H1 (cell line): ENCODE data around the gene PRRT2. TPM values are rescaled to one million over a fixed set of nuclear protein-coding genes. Genes with fewer than 3 reads are reported as not detected.

Experiments used
- polyA plus RNA-seq, 7 experiments: library from polyadenylated mRNA; depleted of rRNA in 3 of 7; stranded (reverse) in 5 of 7; unstranded in 2 of 7; fragments of >200 nt in 5 of 7; fragments of 200-250 nt in 2 of 7; gene quantifications; 1 replicate in 5 of 7; 2 replicates in 1 of 7; 4 replicates in 1 of 7; pipeline versions ENCODE4 v1.2.1 to v1.2.3, GENCODE V29; 2011 to 2013; ENCODE audit warnings: missing spikeins in 2 of 7, mixed read lengths in 2 of 7
- small RNA-seq: library from polyadenylated mRNA; stranded (forward); fragments of <200 nt; extraction: miRNeasy Mini kit (QIAGEN cat#:217004); gene quantifications from one replicate; pipeline ENCODE3, GENCODE V24; 2013; ENCODE audit not compliant: insufficient read depth
- total RNA-seq: library from RNA; stranded (reverse); fragmentation: NEBNext Ultra II Directional; extraction: Animal tissue kit (Norgen Biotek cat#: 25700); gene quantifications from 2 replicates; pipeline ENCODE4 v1.2.1, GENCODE V29; 2021

The PRRT2 gene
- total and polyA plus RNA-seq, 2 of the 8 experiments (the other 6 are each of a cell fraction or from before 2014, with no cell fraction given) = 12.8 to 32.6 TPM

Small RNA genes lying within 50 kb of the gene (small RNA-seq; reads per million reads assigned to genes)
- gene AC009133.6 (not detected), gene AC120114.4 (not detected)

Other genes starting within 250 kb of the PRRT2 start
- 1.6 and 1.8 TPM in 2 replicates for gene SPN, start 148.9 kb upstream of the PRRT2 start, total RNA-seq
- gene SPN, start 148.9 kb upstream of the PRRT2 start, polyA plus RNA-seq (2011; rRNA removed) = 1.3 and 1.5 TPM in 2 replicates
- gene QPRT, start 133.0 kb upstream of the PRRT2 start, total RNA-seq = 102 and 106 TPM in 2 replicates
- gene QPRT, start 133.0 kb upstream of the PRRT2 start, polyA plus RNA-seq (2011; rRNA removed) = 89.0 and 119 TPM in 2 replicates
- gene C16orf54, start 66.2 kb upstream of the PRRT2 start, total RNA-seq = not detected in 2 replicates
- gene C16orf54, start 66.2 kb upstream of the PRRT2 start, polyA plus RNA-seq (2011; rRNA removed) = not detected in 2 replicates
- gene ZG16, start 33.9 kb upstream of the PRRT2 start, total RNA-seq = not detected in 2 replicates
- not detected in 2 replicates for gene ZG16, start 33.9 kb upstream of the PRRT2 start, polyA plus RNA-seq (2011; rRNA removed)
- gene KIF22, start 21.4 kb upstream of the PRRT2 start, total RNA-seq = 142 and 145 TPM in 2 replicates
- 139 and 161 TPM in 2 replicates for gene KIF22, start 21.4 kb upstream of the PRRT2 start, polyA plus RNA-seq (2011; rRNA removed)
- 376 and 380 TPM in 2 replicates for gene MAZ, start 5.7 kb upstream of the PRRT2 start, total RNA-seq
- 219 and 357 TPM in 2 replicates for gene MAZ, start 5.7 kb upstream of the PRRT2 start, polyA plus RNA-seq (2011; rRNA removed)
- 56.4 and 56.6 TPM in 2 replicates for gene PAGR1, start 4.0 kb downstream of the PRRT2 start, total RNA-seq
- 35.4 and 53.5 TPM in 2 replicates for gene PAGR1, start 4.0 kb downstream of the PRRT2 start, polyA plus RNA-seq (2011; rRNA removed)
- 1.9 and 2.9 TPM in 2 replicates for gene MVP, start 8.3 kb downstream of the PRRT2 start, total RNA-seq
- gene MVP, start 8.3 kb downstream of the PRRT2 start, polyA plus RNA-seq (2011; rRNA removed) = 1.9 and 4.3 TPM in 2 replicates
- gene CDIPT, start 51.0 kb downstream of the PRRT2 start, total RNA-seq = 69.2 and 70.9 TPM in 2 replicates
- 140 and 190 TPM in 2 replicates for gene CDIPT, start 51.0 kb downstream of the PRRT2 start, polyA plus RNA-seq (2011; rRNA removed)
- gene SEZ6L2, start 87.4 kb downstream of the PRRT2 start, total RNA-seq = 43.5 and 46.6 TPM in 2 replicates
- gene SEZ6L2, start 87.4 kb downstream of the PRRT2 start, polyA plus RNA-seq (2011; rRNA removed) = 47.7 and 65.7 TPM in 2 replicates
- 17.8 and 18.6 TPM in 2 replicates for gene ASPHD1, start 88.3 kb downstream of the PRRT2 start, total RNA-seq
- 14.1 and 14.5 TPM in 2 replicates for gene ASPHD1, start 88.3 kb downstream of the PRRT2 start, polyA plus RNA-seq (2011; rRNA removed)
- 10.8 and 12.3 TPM in 2 replicates for gene KCTD13, start 114.0 kb downstream of the PRRT2 start, total RNA-seq
- gene KCTD13, start 114.0 kb downstream of the PRRT2 start, polyA plus RNA-seq (2011; rRNA removed) = 9.2 and 14.0 TPM in 2 replicates
- gene TMEM219, start 149.9 kb downstream of the PRRT2 start, total RNA-seq = 60.2 and 64.9 TPM in 2 replicates
- 116 and 150 TPM in 2 replicates for gene TMEM219, start 149.9 kb downstream of the PRRT2 start, polyA plus RNA-seq (2011; rRNA removed)
- gene TAOK2, start 161.7 kb downstream of the PRRT2 start, total RNA-seq = 32.6 and 34.2 TPM in 2 replicates
- 13.5 and 18.0 TPM in 2 replicates for gene TAOK2, start 161.7 kb downstream of the PRRT2 start, polyA plus RNA-seq (2011; rRNA removed)
- 17.7 and 18.5 TPM in 2 replicates for gene HIRIP3, start 183.4 kb downstream of the PRRT2 start, total RNA-seq
- 11.9 and 14.0 TPM in 2 replicates for gene HIRIP3, start 183.4 kb downstream of the PRRT2 start, polyA plus RNA-seq (2011; rRNA removed)
- gene INO80E, start 184.0 kb downstream of the PRRT2 start, total RNA-seq = 91.2 and 92.7 TPM in 2 replicates
- gene INO80E, start 184.0 kb downstream of the PRRT2 start, polyA plus RNA-seq (2011; rRNA removed) = 43.0 and 110 TPM in 2 replicates
- gene DOC2A, start 198.8 kb downstream of the PRRT2 start, total RNA-seq = 10.3 and 13.9 TPM in 2 replicates
- 20.7 and 34.2 TPM in 2 replicates for gene DOC2A, start 198.8 kb downstream of the PRRT2 start, polyA plus RNA-seq (2011; rRNA removed)
- gene C16orf92, start 211.0 kb downstream of the PRRT2 start, total RNA-seq = not detected in 2 replicates
- gene C16orf92, start 211.0 kb downstream of the PRRT2 start, polyA plus RNA-seq (2011; rRNA removed) = not detected in 2 replicates
- 26.9 and 27.8 TPM in 2 replicates for gene TLCD3B, start 219.1 kb downstream of the PRRT2 start, total RNA-seq
- 15.2 and 23.0 TPM in 2 replicates for gene TLCD3B, start 219.1 kb downstream of the PRRT2 start, polyA plus RNA-seq (2011; rRNA removed)